B cell (primary cell): ENCODE data around the gene C1QL2. TPM values are rescaled to one million over a fixed set of nuclear protein-coding genes. Genes with fewer than 3 reads are reported as not detected.

ENCODE experiments used
- ATAC-seq: fragments of 200-7000 bp; cut with Tn5 transposase; one replicate; pipeline ENCODE4 v1.10.0; 2021; ENCODE audit warnings: low read depth, mild to moderate bottlenecking, moderate number of reproducible peaks, moderate library complexity
- CTCF ChIA-PET: fragments of 350-600 bp; sonication (Branson Sonifier 250); formaldehyde crosslinking; loops from one replicate; lab custom pipeline; 2021; ENCODE audit warnings: antibody characterized with exemption, inconsistent platforms; lab: Charles Lee
- POLR2A ChIA-PET: fragments of 350-600 bp; sonication (Branson Sonifier 250); formaldehyde crosslinking; loops from one replicate; lab custom pipeline; 2021; ENCODE audit warnings: antibody characterized with exemption; lab: Charles Lee
- DNase-seq: peaks from one replicate; pipeline ENCODE4 v3.0.0; 2013
- H2AFZ ChIP-seq: 2 replicates; pipeline ENCODE4 v1.6.1; 2012; ENCODE audit warnings: mild to moderate bottlenecking, low read depth, low read length; ENCODE audit not compliant: insufficient read depth, poor library complexity, severe bottlenecking
- H3K27ac ChIP-seq, 2 donors: 1 replicate in 1 of 2; 2 replicates in 1 of 2; pipeline ENCODE4 v1.5.1; 2012 to 2013; ENCODE audit warnings: low read length in 2 of 2, mild to moderate bottlenecking in 2 of 2, moderate library complexity in 1 of 2
- H3K27me3 ChIP-seq, 4 experiments: fragments of 200-600 bp in 1 of 4; sonication (generic) in 1 of 4; replicated peaks in 1 of 4; 1 replicate in 2 of 4; 2 replicates in 2 of 4; pipeline versions ENCODE4 v1.6.1 to v1.7.0; 2013 to 2016; ENCODE audit warnings: low read length in 3 of 4, mild to moderate bottlenecking in 2 of 4, mixed read lengths in 1 of 4, moderate library complexity in 1 of 4; ENCODE audit not compliant: insufficient read depth in 4 of 4, control insufficient read depth in 3 of 4; ENCODE audit errors: control extremely low read depth in 1 of 4
- H3K36me3 ChIP-seq, 2 experiments: replicated peaks in 1 of 2; 1 replicate in 1 of 2; 2 replicates in 1 of 2; pipeline versions ENCODE4 v1.6.1 to v1.7.1; 2013; ENCODE audit warnings: low read length in 1 of 2; ENCODE audit not compliant: insufficient read depth in 2 of 2, control insufficient read depth in 1 of 2; ENCODE audit errors: control extremely low read depth in 1 of 2, extremely low read depth in 1 of 2
- H3K4me1 ChIP-seq, 2 donors: fragments of 200-600 bp in 1 of 2; sonication (generic) in 1 of 2; 1 replicate in 1 of 2; 2 replicates in 1 of 2; pipeline versions ENCODE4 v1.5.1 to v1.6.1; 2013 to 2017; ENCODE audit warnings: low read length in 2 of 2; ENCODE audit not compliant: control insufficient read depth in 2 of 2, insufficient read depth in 2 of 2
- H3K4me2 ChIP-seq: replicated peaks from 2 replicates; pipeline ENCODE3; 2012; ENCODE audit warnings: mild to moderate bottlenecking, low read depth, low read length; ENCODE audit not compliant: poor library complexity, severe bottlenecking
- H3K4me3 ChIP-seq, 5 experiments: fragments of 200-600 bp in 1 of 5; sonication (generic) in 1 of 5; 1 replicate in 3 of 5; 2 replicates in 2 of 5; pipeline versions ENCODE4 v1.5.1 to v1.7.0; 2011 to 2016; ENCODE audit warnings: low read length in 4 of 5, mild to moderate bottlenecking in 4 of 5, low read depth in 2 of 5, control low read depth in 1 of 5, moderate library complexity in 1 of 5; ENCODE audit not compliant: insufficient read depth in 1 of 5; ENCODE audit errors: control extremely low read depth in 1 of 5, extremely low read depth in 1 of 5
- H3K79me2 ChIP-seq: fragments of 200-600 bp; sonication (generic); one replicate; pipeline ENCODE4 v1.6.0; 2016; ENCODE audit warnings: low read length; ENCODE audit not compliant: control insufficient read depth, insufficient read depth
- H3K9ac ChIP-seq: fragments of 200-600 bp; sonication (generic); 2 replicates; pipeline ENCODE4 v1.6.1; 2017; ENCODE audit warnings: mild to moderate bottlenecking, low read length, moderate library complexity
- H3K9me3 ChIP-seq, 3 donors: one replicate each; pipeline versions ENCODE4 v1.6.1 to v1.7.1; 2013; ENCODE audit warnings: low read length in 2 of 3; ENCODE audit not compliant: control insufficient read depth in 2 of 3, insufficient read depth in 1 of 3; ENCODE audit errors: control extremely low read depth in 1 of 3
- H4K20me1 ChIP-seq: 2 replicates; pipeline ENCODE4 v1.6.0; 2012; ENCODE audit warnings: mild to moderate bottlenecking, low read length; ENCODE audit not compliant: insufficient read depth, control insufficient read depth, poor library complexity, severe bottlenecking
- H3K27ac Mint-ChIP-seq: one replicate; pipeline ENCODE4 v1.8.0; 2021; ENCODE audit warnings: mixed read lengths
- H3K27me3 Mint-ChIP-seq: one replicate; pipeline ENCODE4 v1.8.0; 2021; ENCODE audit warnings: mixed read lengths
- H3K4me1 Mint-ChIP-seq: one replicate; pipeline ENCODE4 v1.8.0; 2021; ENCODE audit warnings: mixed read lengths
- H3K4me3 Mint-ChIP-seq: one replicate; pipeline ENCODE4 v1.8.0; 2021; ENCODE audit warnings: mixed read lengths
- H3K9me3 Mint-ChIP-seq: one replicate; pipeline ENCODE4 v1.8.0; 2022; ENCODE audit warnings: mixed read lengths; ENCODE audit not compliant: insufficient read depth
- EZH2 ChIP-seq: IDR thresholded peaks from 2 replicates; pipeline ENCODE4 v1.6.1; 2012; ENCODE audit warnings: borderline replicate concordance, low read depth, mild to moderate bottlenecking, moderate library complexity, low read length; ENCODE audit not compliant: insufficient read depth, poor library complexity, severe bottlenecking
- WGBS: methylation state at CpG from one replicate; pipeline ENCODE4 v1.1.5; 2013; ENCODE audit warnings: missing lambda C conversion rate; ENCODE audit not compliant: insufficient coverage; 5-methylcytosine and 5-hydroxymethylcytosine counted together
- intact Hi-C: fragments of 100-400 bp; cut with micrococcal nuclease; formaldehyde crosslinking; loops from one replicate; pipeline ENCODE4 v1.10.0; 2022
- polyA plus RNA-seq: library from polyadenylated mRNA; depleted of rRNA; stranded (reverse); fragments of >200 nt; gene quantifications from 2 replicates; pipeline ENCODE4 v1.2.3, GENCODE V29; 2012
- total RNA-seq, 2 donors: library from RNA; stranded (reverse); fragments of 120-200 nt in 1 of 2; gene quantifications; 1 replicate in 1 of 2; 2 replicates in 1 of 2; pipeline versions ENCODE4 v1.2.3 to v1.2.4, GENCODE V29; 2013 to 2022
- TF ChIP-seq, protein P1 (sequence below): fragments of 200-600 bp; IDR thresholded peaks from one replicate; pipeline ENCODE4 v1.8.0; 2022; ENCODE audit warnings: antibody characterized with exemption, mild to moderate bottlenecking

C1QL2 gene
- total and polyA plus RNA-seq, 2 donors (not counting 1 experiment from before 2014, with no cell fraction given) = not detected

DNA sequence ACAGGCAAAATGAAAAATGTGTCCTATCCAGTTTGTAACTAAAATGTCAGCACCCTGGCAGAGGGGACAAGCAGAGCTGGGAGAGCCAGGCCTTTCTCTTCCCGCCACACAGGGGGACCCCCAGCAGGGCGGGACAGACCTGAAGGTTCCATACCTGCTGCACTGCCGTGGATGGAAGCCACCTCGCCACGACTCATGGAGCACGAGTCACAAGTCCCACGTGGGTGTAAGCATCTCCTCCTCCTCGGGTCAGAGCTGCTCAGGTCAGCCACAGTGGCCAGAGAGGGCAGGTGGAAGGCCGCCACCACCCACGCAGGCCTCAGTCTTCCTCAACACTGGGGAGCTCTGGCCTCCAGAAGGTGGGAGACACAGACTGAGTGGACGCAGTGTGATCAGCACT, 21.0 kb downstream of the C1QL2 start:
- intact Hi-C loops = no loop called here
- H3K27ac Mint-ChIP-seq = no peak overlapping the region
- H3K4me1 Mint-ChIP-seq = no peaks in the 10 kb centered on the region
- ChIA-PET POLR2A (no interaction called here), CTCF (no interaction called here)
- ATAC-seq (no peak), DNase-seq (no peak)
- no peaks in the 10 kb centered on the region for H3K36me3 ChIP-seq
- 72% methylated on average over 9 of the region's 11 CpGs for WGBS
- no peak overlapping the region for H2AFZ ChIP-seq
- H4K20me1 ChIP-seq = no peaks in the 10 kb centered on the region
- H3K27me3 ChIP-seq = no peaks in the 10 kb centered on the region
- H3K9ac ChIP-seq = no peak overlapping the region
- peaks cover 5% of the 10 kb centered on the region for H3K9me3 Mint-ChIP-seq
- no peak overlapping the region for H3K4me2 ChIP-seq
- no peak overlapping the region for H3K4me3 ChIP-seq
- no peaks in the 10 kb centered on the region for H3K4me1 ChIP-seq
- H3K27me3 Mint-ChIP-seq = peaks cover 29% of the 10 kb centered on the region
- no peak overlapping the region for H3K27ac ChIP-seq
- no peaks in the 10 kb centered on the region for H3K79me2 ChIP-seq
- H3K4me3 Mint-ChIP-seq = no peak overlapping the region
- peaks cover 0 to 24% (median 0%) of the 10 kb centered on the region in 3 donors for H3K9me3 ChIP-seq
- TF ChIP-seq, protein P1, sequence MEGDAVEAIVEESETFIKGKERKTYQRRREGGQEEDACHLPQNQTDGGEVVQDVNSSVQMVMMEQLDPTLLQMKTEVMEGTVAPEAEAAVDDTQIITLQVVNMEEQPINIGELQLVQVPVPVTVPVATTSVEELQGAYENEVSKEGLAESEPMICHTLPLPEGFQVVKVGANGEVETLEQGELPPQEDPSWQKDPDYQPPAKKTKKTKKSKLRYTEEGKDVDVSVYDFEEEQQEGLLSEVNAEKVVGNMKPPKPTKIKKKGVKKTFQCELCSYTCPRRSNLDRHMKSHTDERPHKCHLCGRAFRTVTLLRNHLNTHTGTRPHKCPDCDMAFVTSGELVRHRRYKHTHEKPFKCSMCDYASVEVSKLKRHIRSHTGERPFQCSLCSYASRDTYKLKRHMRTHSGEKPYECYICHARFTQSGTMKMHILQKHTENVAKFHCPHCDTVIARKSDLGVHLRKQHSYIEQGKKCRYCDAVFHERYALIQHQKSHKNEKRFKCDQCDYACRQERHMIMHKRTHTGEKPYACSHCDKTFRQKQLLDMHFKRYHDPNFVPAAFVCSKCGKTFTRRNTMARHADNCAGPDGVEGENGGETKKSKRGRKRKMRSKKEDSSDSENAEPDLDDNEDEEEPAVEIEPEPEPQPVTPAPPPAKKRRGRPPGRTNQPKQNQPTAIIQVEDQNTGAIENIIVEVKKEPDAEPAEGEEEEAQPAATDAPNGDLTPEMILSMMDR = no peak
- no peak for TF ChIP-seq EZH2

DNA sequence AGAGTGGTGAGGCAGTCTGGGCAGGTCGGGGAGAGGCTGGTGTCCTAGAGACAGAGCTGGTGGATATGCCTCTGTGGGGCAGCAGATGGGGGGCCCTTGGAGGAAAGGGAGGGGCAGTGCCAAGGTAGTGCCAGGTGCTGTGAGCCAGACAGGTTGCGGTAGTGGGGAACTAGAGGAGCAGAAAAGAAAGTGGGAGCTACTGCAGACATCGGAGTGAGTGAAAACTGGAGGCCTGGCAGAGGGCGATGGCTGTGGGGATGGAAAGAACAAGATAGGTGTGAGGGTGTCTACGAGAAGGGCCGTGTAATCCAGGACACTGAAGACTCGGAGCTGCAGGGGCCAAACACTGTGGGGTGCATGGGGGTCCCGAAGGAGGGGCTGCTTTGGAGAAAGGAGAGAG, 21.7 kb downstream of the C1QL2 start:
- H3K27ac Mint-ChIP-seq = no peak overlapping the region
- ChIA-PET POLR2A (no interaction called here), CTCF (no interaction called here)
- TF ChIP-seq EZH2 = no peak
- TF ChIP-seq, protein P1 = no peak
- H3K9me3 ChIP-seq = peaks cover 0 to 24% (median 0%) of the 10 kb centered on the region in 3 donors
- no peak overlapping the region for H2AFZ ChIP-seq
- no peaks in the 10 kb centered on the region for H4K20me1 ChIP-seq
- intact Hi-C loops = no loop called here
- H3K4me1 ChIP-seq = no peaks in the 10 kb centered on the region
- H3K36me3 ChIP-seq = no peaks in the 10 kb centered on the region
- H3K27ac ChIP-seq = no peak overlapping the region
- H3K9me3 Mint-ChIP-seq = peaks cover 5% of the 10 kb centered on the region
- no peaks in the 10 kb centered on the region for H3K79me2 ChIP-seq
- no peak overlapping the region for H3K4me3 ChIP-seq
- no peak overlapping the region for H3K4me2 ChIP-seq
- no peak overlapping the region for H3K9ac ChIP-seq
- H3K27me3 Mint-ChIP-seq = peaks cover 23% of the 10 kb centered on the region
- no peaks in the 10 kb centered on the region for H3K4me1 Mint-ChIP-seq
- no peak for DNase-seq
- ATAC-seq = no peak
- no peaks in the 10 kb centered on the region for H3K27me3 ChIP-seq
- 77% methylated on average over 8 of the region's 8 CpGs for WGBS
- no peak overlapping the region for H3K4me3 Mint-ChIP-seq
